Mesenchymal stem cell (in vitro differentiated cells and primary cell): Measurements from ENCODE around the gene B4GALNT2.

Source experiments
- DNase-seq: peaks from one replicate; pipeline ENCODE4 v3.0.0-alpha.2; 2013
- H2AFZ ChIP-seq: one replicate; pipeline ENCODE4 v1.6.1; 2013; ENCODE audit warnings: low read depth, mild to moderate bottlenecking, control low read depth, inconsistent platforms, low read length, moderate library complexity
- H2AK5ac ChIP-seq: 2 replicates; pipeline ENCODE4 v1.6.1; 2013; ENCODE audit warnings: low read length, moderate library complexity, mild to moderate bottlenecking, inconsistent platforms; ENCODE audit not compliant: severe bottlenecking
- H2BK120ac ChIP-seq: one replicate; pipeline ENCODE4 v1.6.1; 2013; ENCODE audit warnings: low read depth, mild to moderate bottlenecking, inconsistent platforms, low read length, moderate library complexity
- H2BK12ac ChIP-seq, 2 experiments: one replicate each; pipeline ENCODE4 v1.6.1; 2013; ENCODE audit warnings: inconsistent platforms in 2 of 2, low read length in 2 of 2, mild to moderate bottlenecking in 2 of 2, moderate library complexity in 2 of 2, control low read depth in 1 of 2
- H2BK15ac ChIP-seq: one replicate; pipeline ENCODE4 v1.6.1; 2013; ENCODE audit warnings: mild to moderate bottlenecking, low read depth, inconsistent platforms; ENCODE audit not compliant: poor library complexity, severe bottlenecking
- H2BK5ac ChIP-seq: 2 replicates; pipeline ENCODE4 v1.6.1; 2013; ENCODE audit warnings: low read depth, mild to moderate bottlenecking, low read length, control low read depth, inconsistent platforms; ENCODE audit not compliant: poor library complexity, severe bottlenecking
- H3K14ac ChIP-seq, 2 experiments: one replicate each; pipeline ENCODE4 v1.6.1; 2013; ENCODE audit warnings: inconsistent platforms in 2 of 2, low read length in 2 of 2, control low read depth in 1 of 2, mild to moderate bottlenecking in 1 of 2, moderate library complexity in 1 of 2
- H3K18ac ChIP-seq, 2 experiments: one replicate each; pipeline ENCODE4 v1.6.1; 2013; ENCODE audit warnings: inconsistent platforms in 2 of 2, low read length in 2 of 2, control low read depth in 1 of 2, low read depth in 1 of 2, mild to moderate bottlenecking in 1 of 2
- H3K23ac ChIP-seq, 2 experiments: one replicate each; pipeline ENCODE4 v1.6.1; 2013; ENCODE audit warnings: inconsistent platforms in 2 of 2, low read length in 2 of 2, mild to moderate bottlenecking in 2 of 2, moderate library complexity in 2 of 2, control low read depth in 1 of 2
- H3K27ac ChIP-seq: 2 replicates; pipeline ENCODE4 v1.5.1; 2013; ENCODE audit warnings: mild to moderate bottlenecking, moderate library complexity, low read length, control low read depth, inconsistent platforms; ENCODE audit not compliant: poor library complexity, severe bottlenecking
- H3K27me3 ChIP-seq, 2 experiments: 2 replicates each; pipeline versions ENCODE4 v1.6.1 to v1.7.0; 2013; ENCODE audit warnings: low read length in 2 of 2, mild to moderate bottlenecking in 2 of 2, moderate library complexity in 2 of 2, control low read depth in 1 of 2, inconsistent platforms in 1 of 2; ENCODE audit not compliant: control insufficient read depth in 1 of 2, insufficient read depth in 1 of 2
- H3K36me3 ChIP-seq, 2 experiments: 2 replicates each; pipeline versions ENCODE4 v1.6.1 to v1.7.0; 2013; ENCODE audit warnings: low read length in 2 of 2, control low read depth in 1 of 2, inconsistent platforms in 1 of 2, low read depth in 1 of 2, mild to moderate bottlenecking in 1 of 2; ENCODE audit not compliant: insufficient read depth in 2 of 2, control insufficient read depth in 1 of 2
- H3K4ac ChIP-seq, 2 experiments: one replicate each; pipeline ENCODE4 v1.6.1; 2013; ENCODE audit warnings: inconsistent platforms in 2 of 2, low read length in 2 of 2, mild to moderate bottlenecking in 2 of 2, moderate library complexity in 2 of 2, control low read depth in 1 of 2, low read depth in 1 of 2
- H3K4me1 ChIP-seq: 2 replicates; pipeline ENCODE4 v1.6.1; 2013; ENCODE audit warnings: low read depth, low read length, control low read depth; ENCODE audit not compliant: control insufficient read depth, insufficient read depth
- H3K4me2 ChIP-seq: 2 replicates; pipeline ENCODE4 v1.6.1; 2013; ENCODE audit warnings: low read length, mild to moderate bottlenecking, inconsistent platforms; ENCODE audit not compliant: poor library complexity, severe bottlenecking
- H3K4me3 ChIP-seq, 2 experiments: 2 replicates each; pipeline versions ENCODE4 v1.5.1 to v1.7.0; 2013; ENCODE audit warnings: low read length in 2 of 2, mild to moderate bottlenecking in 2 of 2, control low read depth in 1 of 2, low read depth in 1 of 2; ENCODE audit not compliant: insufficient read depth in 1 of 2
- H3K79me1 ChIP-seq: replicated peaks from 2 replicates; pipeline ENCODE4 v1.6.1; 2013; ENCODE audit warnings: mild to moderate bottlenecking, control low read depth, low read length, inconsistent platforms; ENCODE audit not compliant: poor library complexity, severe bottlenecking
- H3K9ac ChIP-seq: 2 replicates; pipeline ENCODE4 v1.7.0; 2013; ENCODE audit warnings: mild to moderate bottlenecking, low read length, moderate library complexity
- H3K9me3 ChIP-seq: 2 replicates; pipeline ENCODE4 v1.7.0; 2013; ENCODE audit warnings: mild to moderate bottlenecking, low read length; ENCODE audit not compliant: control insufficient read depth
- H4K8ac ChIP-seq: one replicate; pipeline ENCODE4 v1.6.1; 2013; ENCODE audit warnings: inconsistent platforms, mild to moderate bottlenecking, low read length, moderate library complexity
- H4K91ac ChIP-seq: one replicate; pipeline ENCODE4 v1.6.1; 2013; ENCODE audit warnings: mild to moderate bottlenecking, low read length, inconsistent platforms
- WGBS: methylation state at CpG from one replicate; pipeline ENCODE4 v1.1.7; 2013; ENCODE audit warnings: mixed read lengths; 5-methylcytosine and 5-hydroxymethylcytosine counted together

Gene B4GALNT2

DNA sequence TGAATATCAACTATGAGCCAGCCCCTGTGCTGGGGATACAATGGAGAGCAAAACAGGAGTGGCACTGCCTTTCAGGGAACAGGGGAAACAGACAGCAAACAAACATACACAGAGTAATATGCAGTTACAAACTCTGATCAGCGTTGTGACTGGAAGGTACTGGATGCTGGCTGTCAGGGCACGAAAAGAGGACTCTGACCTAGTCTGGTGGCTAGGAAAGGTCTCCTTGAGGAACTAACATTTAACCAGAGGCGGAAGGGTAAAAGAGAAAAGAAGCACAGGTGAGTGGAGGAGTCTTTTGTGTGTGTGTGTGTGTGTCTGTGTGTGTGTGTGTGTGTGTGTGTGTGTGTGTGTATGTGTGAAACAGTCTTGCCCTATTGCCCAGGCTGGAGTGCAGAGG, 12.4 kb upstream of the B4GALNT2 start:
- Histone ChIP-seq H3K4me1 (no peaks in the 10 kb centered on the region), H2BK120ac (no peak overlapping the region), H3K27ac (no peak overlapping the region), H2BK5ac (no peak overlapping the region), H3K9ac (no peak overlapping the region), H2AFZ (no peak overlapping the region), H3K36me3 (no peaks in the 10 kb centered on the region), H3K4ac (no peak overlapping the region), H3K79me1 (no peaks in the 10 kb centered on the region), H3K27me3 (peaks cover 0 to 67% of the 10 kb centered on the region in 2 experiments), H3K4me3 (no peak overlapping the region), H2BK12ac (no peak overlapping the region), H4K91ac (no peak overlapping the region), H4K8ac (no peak overlapping the region), H3K4me2 (no peak overlapping the region), H3K23ac (no peak overlapping the region), H3K18ac (no peak overlapping the region), H3K9me3 (peaks cover 8% of the 10 kb centered on the region), H2AK5ac (no peak overlapping the region), H2BK15ac (no peak overlapping the region), H3K14ac (no peak overlapping the region)
- WGBS: 73% methylated on average over 3 of the region's 3 CpGs
- no peak for DNase-seq

DNA sequence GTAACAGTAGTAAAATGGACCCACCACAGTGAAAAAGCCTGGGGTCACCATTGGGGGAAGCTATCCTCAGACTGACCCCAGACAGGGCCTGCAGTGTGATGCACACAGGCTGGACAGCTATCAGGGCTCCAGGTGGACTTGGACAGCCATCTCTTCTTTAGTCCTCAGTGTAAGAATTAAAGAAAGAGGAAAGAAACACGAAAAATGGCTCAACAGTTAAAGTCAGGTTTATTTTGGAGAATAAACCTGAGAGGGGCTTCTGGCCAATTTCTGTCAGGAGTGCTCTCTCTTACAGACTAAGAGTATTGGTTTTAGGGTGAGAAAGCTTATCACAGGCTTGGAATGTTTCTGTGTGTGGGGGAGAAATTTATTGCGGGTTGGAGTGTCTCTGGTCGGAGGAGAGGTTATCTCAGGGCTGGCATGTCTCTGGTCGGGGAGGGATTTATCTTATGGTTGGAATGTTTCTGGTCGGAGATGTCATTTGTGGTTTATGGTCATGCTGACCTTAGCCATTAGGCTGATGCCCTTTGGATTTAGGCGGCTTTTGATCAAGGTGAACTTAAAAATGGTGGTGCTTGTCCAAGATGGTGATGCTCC, 10.8 kb upstream of the B4GALNT2 start:
- no peak for DNase-seq
- Histone ChIP-seq H2BK5ac (no peak overlapping the region), H3K4me2 (no peak overlapping the region), H3K36me3 (no peaks in the 10 kb centered on the region), H3K27me3 (peaks cover 0 to 53% of the 10 kb centered on the region in 2 experiments), H2BK15ac (no peak overlapping the region), H3K4ac (no peak overlapping the region), H2BK12ac (no peak overlapping the region), H3K9ac (no peak overlapping the region), H4K8ac (no peak overlapping the region), H3K14ac (no peak overlapping the region), H2AK5ac (no peak overlapping the region), H2BK120ac (no peak overlapping the region), H3K9me3 (peaks cover 8% of the 10 kb centered on the region), H4K91ac (no peak overlapping the region), H3K4me3 (no peak overlapping the region), H2AFZ (no peak overlapping the region), H3K27ac (no peak overlapping the region), H3K23ac (no peak overlapping the region), H3K79me1 (no peaks in the 10 kb centered on the region), H3K18ac (no peak overlapping the region), H3K4me1 (no peaks in the 10 kb centered on the region)
- 58% methylated on average over 6 of the region's 6 CpGs for WGBS

DNA sequence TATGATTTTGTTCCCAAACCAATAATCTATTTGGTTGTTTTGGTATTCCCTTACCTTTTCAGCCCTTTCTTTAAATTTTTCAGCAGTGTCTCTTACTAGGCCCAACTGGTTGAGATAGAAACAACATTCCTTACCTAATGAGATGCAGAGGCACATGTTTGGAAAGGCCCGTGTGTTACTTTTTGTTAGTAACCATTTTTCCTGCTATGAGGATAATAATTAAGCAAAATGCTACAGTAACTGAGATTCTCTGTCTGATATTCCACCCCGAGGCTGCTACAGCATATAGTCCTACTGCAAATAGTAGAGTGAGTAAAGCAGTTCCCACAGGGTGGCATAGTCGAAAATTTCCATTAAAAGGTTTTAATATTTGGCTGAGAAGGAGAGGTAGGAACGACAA, 10.0 kb upstream of the B4GALNT2 start:
- H4K91ac ChIP-seq: no peak overlapping the region
- no peaks in the 10 kb centered on the region for H3K79me1 ChIP-seq
- peaks cover 8% of the 10 kb centered on the region for H3K9me3 ChIP-seq
- no peak overlapping the region for H3K4ac ChIP-seq
- no peak overlapping the region for H2BK12ac ChIP-seq
- peaks cover 0 to 48% of the 10 kb centered on the region in 2 experiments for H3K27me3 ChIP-seq
- H2BK5ac ChIP-seq: no peak overlapping the region
- H2BK15ac ChIP-seq: no peak overlapping the region
- DNase-seq: no peak
- no peak overlapping the region for H3K14ac ChIP-seq
- WGBS: 89% methylated on average over 2 of the region's 4 CpGs
- H3K4me3 ChIP-seq: no peak overlapping the region
- no peak overlapping the region for H2BK120ac ChIP-seq
- no peak overlapping the region for H3K9ac ChIP-seq
- H3K27ac ChIP-seq: no peak overlapping the region
- no peaks in the 10 kb centered on the region for H3K4me1 ChIP-seq
- no peak overlapping the region for H2AK5ac ChIP-seq
- H4K8ac ChIP-seq: no peak overlapping the region
- no peak overlapping the region for H3K18ac ChIP-seq
- no peak overlapping the region for H2AFZ ChIP-seq
- H3K36me3 ChIP-seq: no peaks in the 10 kb centered on the region
- no peak overlapping the region for H3K4me2 ChIP-seq
- H3K23ac ChIP-seq: no peak overlapping the region

DNA sequence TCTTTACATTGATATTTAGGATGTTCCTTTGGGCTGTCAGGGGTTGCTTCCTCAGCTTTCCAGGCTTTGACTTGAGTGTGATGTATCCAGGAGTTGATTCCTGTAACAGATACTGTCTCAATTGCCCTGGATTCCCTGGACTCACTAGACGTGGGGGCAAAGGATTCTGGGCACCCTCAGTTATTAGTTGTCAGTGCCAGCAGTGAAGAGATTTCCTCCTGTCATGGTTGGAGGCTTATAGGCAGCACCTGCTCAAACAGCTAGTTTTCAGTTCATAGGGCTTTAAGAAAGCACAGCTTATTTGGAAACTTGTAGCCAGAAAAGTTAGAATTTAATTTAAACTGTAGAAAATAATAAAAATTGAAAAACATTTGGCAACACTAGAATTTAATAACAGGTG, 9.5 kb upstream of the B4GALNT2 start:
- Histone ChIP-seq H3K4me2 (no peak overlapping the region), H3K4ac (no peak overlapping the region), H3K14ac (no peak overlapping the region), H3K9ac (no peak overlapping the region), H2BK15ac (no peak overlapping the region), H4K8ac (no peak overlapping the region), H3K79me1 (no peaks in the 10 kb centered on the region), H2AK5ac (no peak overlapping the region), H2AFZ (no peak overlapping the region), H2BK120ac (no peak overlapping the region), H3K4me3 (no peak overlapping the region), H3K18ac (no peak overlapping the region), H3K9me3 (peaks cover 8% of the 10 kb centered on the region), H3K27me3 (peaks cover 0 to 43% of the 10 kb centered on the region in 2 experiments), H3K23ac (no peak overlapping the region), H3K36me3 (no peaks in the 10 kb centered on the region), H2BK5ac (no peak overlapping the region), H2BK12ac (no peak overlapping the region), H3K4me1 (no peaks in the 10 kb centered on the region), H4K91ac (no peak overlapping the region), H3K27ac (no peak overlapping the region)
- WGBS: 72% methylated on average over 1 of the region's 1 CpG
- no peak for DNase-seq
